Activated CD8-positive, alpha-beta memory T cell treated with anti-CD3 and anti-CD28 coated beads, Interleukin-2, amount 10 ng/mL, durations not matched to agents 7 days and 5 days (primary cell): ENCODE measurements around the gene CARD9. TPM values are rescaled to one million over a fixed set of nuclear protein-coding genes. Genes with fewer than 3 reads are reported as not detected.

Experiments used
- ATAC-seq: fragments of 150-1000 bp; cut with Tn5 transposase; one replicate; pipeline ENCODE4 v1.10.0; 2021; ENCODE audit warnings: moderate library complexity
- CTCF ChIA-PET: fragments of 350-600 bp; sonication (Branson Sonifier 250); formaldehyde crosslinking; loops from one replicate; lab custom pipeline; 2021; ENCODE audit warnings: antibody characterized with exemption; lab: Charles Lee
- DNase-seq: peaks from one replicate; pipeline ENCODE4 v3.0.0-alpha.2; 2020
- H3K27ac Mint-ChIP-seq: one replicate; pipeline ENCODE4 v1.8.0; 2021; ENCODE audit warnings: mild to moderate bottlenecking, mixed read lengths
- H3K27me3 Mint-ChIP-seq: one replicate; pipeline ENCODE4 v1.8.0; 2021; ENCODE audit warnings: mixed read lengths
- H3K36me3 Mint-ChIP-seq: one replicate; pipeline ENCODE4 v1.8.0; 2021; ENCODE audit warnings: mild to moderate bottlenecking, mixed read lengths
- H3K4me1 Mint-ChIP-seq: one replicate; pipeline ENCODE4 v1.8.0; 2021; ENCODE audit warnings: mixed read lengths
- H3K4me3 Mint-ChIP-seq: one replicate; pipeline ENCODE4 v1.8.0; 2021; ENCODE audit warnings: mild to moderate bottlenecking, moderate library complexity, mixed read lengths
- H3K9me3 Mint-ChIP-seq: one replicate; pipeline ENCODE4 v1.8.0; 2022; ENCODE audit warnings: low read depth, mixed read lengths
- total RNA-seq, 2 experiments: library from RNA; stranded (reverse); gene quantifications; one replicate each; pipeline ENCODE4 v1.2.3, GENCODE V29; 2021

CARD9 gene
- total RNA-seq, 2 experiments from 2014 or later, result 0.50 to 3.1 TPM

GRCh38 chr9:136363106-136363948, 10.1 kb downstream of the CARD9 start, which contains the start of gene DNLZ:
TSS of gene DNLZ (minus strand) at chr9:136363744. CDS start at chr9:136363714, 30 bp downstream.
- Mint-ChIP-seq H3K4me3 (peak within 1 kb of the TSS; percentile 77), H3K36me3 (no peaks in the 10 kb centered on the region), H3K27me3 (no peaks in the 10 kb centered on the region), H3K4me1 (peaks cover 11% of the 10 kb centered on the region), H3K9me3 (no peaks in the 10 kb centered on the region), H3K27ac (peak within 1 kb of the TSS; percentile 90)
- DNase-seq (peak; percentile 96), ATAC-seq (peak; percentile 92)
- CTCF ChIA-PET, result interaction anchor here (0.7 to 5.0 kb wide), 23 partner anchors 11 to 1060 kb away, joined by 3 to 52 read pairs (median 4); partner anchors contain the start of genes CARD9, EXD3, NOXA1 and SNAPC4

GRCh38 chr9:136362450-136362784, 11.1 kb downstream of the CARD9 start:
- no peak overlapping the region for H3K27ac Mint-ChIP-seq
- ATAC-seq (no peak), DNase-seq (no peak)
- peaks cover 11% of the 10 kb centered on the region for H3K4me1 Mint-ChIP-seq
- H3K36me3 Mint-ChIP-seq, result no peaks in the 10 kb centered on the region
- H3K27me3 Mint-ChIP-seq, result no peaks in the 10 kb centered on the region
- CTCF ChIA-PET, result interaction anchor here (1.2 to 5.0 kb wide), 15 partner anchors 11 to 395 kb away, joined by 3 to 52 read pairs (median 7); partner anchors contain the start of genes CARD9 and SNAPC4
- H3K4me3 Mint-ChIP-seq, result no peak overlapping the region
- H3K9me3 Mint-ChIP-seq, result no peaks in the 10 kb centered on the region

GRCh38 chr9:136361754-136362449, 11.6 kb downstream of the CARD9 start:
- H3K4me1 Mint-ChIP-seq, result peaks cover 11% of the 10 kb centered on the region
- no peak overlapping the region for H3K27ac Mint-ChIP-seq
- CTCF ChIA-PET, result interaction anchor here (1.7 to 5.0 kb wide), 3 partner anchors 22 to 122 kb away, joined by 4 to 52 read pairs (median 8); partner anchors contain the start of gene SNAPC4
- H3K4me3 Mint-ChIP-seq, result no peak overlapping the region
- no peaks in the 10 kb centered on the region for H3K9me3 Mint-ChIP-seq
- H3K27me3 Mint-ChIP-seq, result no peaks in the 10 kb centered on the region
- no peak for ATAC-seq
- DNase-seq, result no peak
- H3K36me3 Mint-ChIP-seq, result no peaks in the 10 kb centered on the region

- Mint-ChIP-seq H3K27me3 (no peaks in the 10 kb centered on the region), H3K27ac (no peak overlapping the region), H3K4me1 (peaks cover 11% of the 10 kb centered on the region), H3K9me3 (no peaks in the 10 kb centered on the region), H3K36me3 (no peaks in the 10 kb centered on the region), H3K4me3 (no peak overlapping the region)
- no peak for DNase-seq
- ATAC-seq, result no peak
- CTCF ChIA-PET, result no interaction called here
Observed at GRCh38 chr9:136361047-136361753, 12.3 kb downstream of the CARD9 start.

- Mint-ChIP-seq H3K36me3 (no peaks in the 10 kb centered on the region), H3K9me3 (no peaks in the 10 kb centered on the region), H3K27ac (no peak overlapping the region), H3K4me3 (no peak overlapping the region), H3K4me1 (peaks cover 11% of the 10 kb centered on the region), H3K27me3 (no peaks in the 10 kb centered on the region)
- CTCF ChIA-PET, result no interaction called here
- no peak for DNase-seq
- no peak for ATAC-seq
Observed at GRCh38 chr9:136359774-136360718, 13.4 kb downstream of the CARD9 start.

GRCh38 chr9:136358888-136359287, 14.6 kb downstream of the CARD9 start:
- H3K36me3 Mint-ChIP-seq, result no peaks in the 10 kb centered on the region
- H3K27ac Mint-ChIP-seq, result no peak overlapping the region
- H3K27me3 Mint-ChIP-seq, result no peaks in the 10 kb centered on the region
- peaks cover 9% of the 10 kb centered on the region for H3K4me1 Mint-ChIP-seq
- no peak for DNase-seq
- ATAC-seq, result no peak
- no peak overlapping the region for H3K4me3 Mint-ChIP-seq
- CTCF ChIA-PET, result no interaction called here
- H3K9me3 Mint-ChIP-seq, result no peaks in the 10 kb centered on the region

- H3K9me3 Mint-ChIP-seq, result no peaks in the 10 kb centered on the region
- ATAC-seq, result no peak
- H3K27me3 Mint-ChIP-seq, result no peaks in the 10 kb centered on the region
- no peak for DNase-seq
- H3K27ac Mint-ChIP-seq, result no peak overlapping the region
- peaks cover 6% of the 10 kb centered on the region for H3K4me1 Mint-ChIP-seq
- CTCF ChIA-PET, result no interaction called here
- H3K4me3 Mint-ChIP-seq, result no peak overlapping the region
- H3K36me3 Mint-ChIP-seq, result no peaks in the 10 kb centered on the region
Observed at GRCh38 chr9:136358016-136358415, 15.5 kb downstream of the CARD9 start.

- no peaks in the 10 kb centered on the region for H3K36me3 Mint-ChIP-seq
- no peak overlapping the region for H3K4me3 Mint-ChIP-seq
- H3K9me3 Mint-ChIP-seq, result no peaks in the 10 kb centered on the region
- CTCF ChIA-PET, result no interaction called here
- no peaks in the 10 kb centered on the region for H3K27me3 Mint-ChIP-seq
- H3K27ac Mint-ChIP-seq, result no peak overlapping the region
- H3K4me1 Mint-ChIP-seq, result no peaks in the 10 kb centered on the region
- no peak for DNase-seq
- no peak for ATAC-seq
Observed at GRCh38 chr9:136357202-136357725, 16.2 kb downstream of the CARD9 start.

- H3K4me1 Mint-ChIP-seq, result no peaks in the 10 kb centered on the region
- CTCF ChIA-PET, result no interaction called here
- ATAC-seq, result no peak
- H3K27me3 Mint-ChIP-seq, result no peaks in the 10 kb centered on the region
- no peaks in the 10 kb centered on the region for H3K36me3 Mint-ChIP-seq
- no peaks in the 10 kb centered on the region for H3K9me3 Mint-ChIP-seq
- no peak overlapping the region for H3K27ac Mint-ChIP-seq
- DNase-seq, result no peak
- H3K4me3 Mint-ChIP-seq, result no peak overlapping the region
Observed at GRCh38 chr9:136355616-136356557, 17.6 kb downstream of the CARD9 start.

GRCh38 chr9:136354592-136355085, 18.8 kb downstream of the CARD9 start:
- Mint-ChIP-seq H3K36me3 (no peaks in the 10 kb centered on the region), H3K27me3 (no peaks in the 10 kb centered on the region), H3K4me3 (no peak overlapping the region), H3K27ac (no peak overlapping the region), H3K9me3 (no peaks in the 10 kb centered on the region), H3K4me1 (no peaks in the 10 kb centered on the region)
- DNase-seq, result no peak
- CTCF ChIA-PET, result no interaction called here
- ATAC-seq, result no peak

GRCh38 chr9:136353757-136354488, 19.5 kb downstream of the CARD9 start:
- no peaks in the 10 kb centered on the region for H3K4me1 Mint-ChIP-seq
- no peak for DNase-seq
- H3K4me3 Mint-ChIP-seq, result no peak overlapping the region
- no peak for ATAC-seq
- no peaks in the 10 kb centered on the region for H3K27me3 Mint-ChIP-seq
- no peak overlapping the region for H3K27ac Mint-ChIP-seq
- CTCF ChIA-PET, result no interaction called here
- no peaks in the 10 kb centered on the region for H3K36me3 Mint-ChIP-seq
- no peaks in the 10 kb centered on the region for H3K9me3 Mint-ChIP-seq
